HCT116 (cell line): ENCODE data around the gene ZNF699. TPM values are rescaled to one million over a fixed set of nuclear protein-coding genes. Genes with fewer than 3 reads are reported as not detected.

ENCODE experiments used
- ATAC-seq: fragments of 200-7000 bp; cut with Tn5 transposase; 2 replicates; pipeline ENCODE4 v1.9.1; 2020; ENCODE audit warnings: mild to moderate bottlenecking, moderate library complexity
- BruUV-seq: library from RNA; stranded (reverse); fragments of 400-500 nt; replicated peaks from 2 replicates; lab custom pipeline; 2021; lab: Mats Ljungman, UMichigan
- CTCF ChIA-PET: fragments of 300-600 bp; sonication (Branson Sonifier 250); formaldehyde crosslinking; loops from one replicate; lab custom pipeline; 2021; ENCODE audit warnings: antibody characterized with exemption; lab: Charles Lee
- POLR2A ChIA-PET: fragments of 300-600, 350-600 bp; sonication (Branson Sonifier 250); formaldehyde crosslinking; loops from one replicate; lab custom pipeline; 2021; ENCODE audit warnings: antibody characterized with exemption; lab: Charles Lee
- RAD21 ChIA-PET, 2 experiments: fragments of 300-600 bp; sonication (Branson Sonifier 250); formaldehyde crosslinking; loops; one replicate each; lab custom pipeline; 2023; ENCODE audit warnings: low total read pairs in 2 of 2; ENCODE audit not compliant: uncharacterized antibody in 2 of 2, unreplicated experiment in 2 of 2, low non-redundant PET in 1 of 2; lab: Charles Lee
- DNase-seq: peaks from one replicate; pipeline ENCODE4 v3.0.0-alpha.2; 2010; ENCODE audit warnings: low read depth, low spot score
- H2AFZ ChIP-seq: fragments of 200-600 bp; shearing (Covaris generic), sonication (generic); 2 replicates; pipeline ENCODE4 v1.6.1; 2017; ENCODE audit warnings: low read depth, mixed run types, mixed read lengths, antibody characterized with exemption, low read length; ENCODE audit not compliant: poor library complexity, severe bottlenecking
- H3K27ac ChIP-seq: 2 replicates; pipeline ENCODE4 v1.5.1; 2012; ENCODE audit warnings: low read depth, low read length
- H3K27me3 ChIP-seq: fragments of 200-600 bp; sonication (generic); 2 replicates; pipeline ENCODE4 v1.6.1; 2016; ENCODE audit warnings: mixed run types, low read length, mixed read lengths; ENCODE audit not compliant: insufficient read depth
- H3K36me3 ChIP-seq, 2 experiments: fragments of 200-500 bp in 1 of 2; fragments of 200-600 bp in 1 of 2; sonication (Bioruptor generic) in 1 of 2; sonication (generic) in 1 of 2; 2 replicates each; pipeline versions ENCODE4 v1.5.1 to v1.6.1; 2014 to 2016; ENCODE audit warnings: low read length in 2 of 2, inconsistent platforms in 1 of 2, mixed read lengths in 1 of 2, mixed run types in 1 of 2; ENCODE audit not compliant: insufficient read depth in 2 of 2, control insufficient read depth in 1 of 2
- H3K4me1 ChIP-seq, 2 experiments: fragments of 200-600 bp in 1 of 2; sonication (generic) in 1 of 2; 2 replicates each; pipeline versions ENCODE4 v1.5.1 to v1.6.1; 2012 to 2017; ENCODE audit warnings: low read length in 2 of 2, inconsistent platforms in 1 of 2, mild to moderate bottlenecking in 1 of 2, mixed read lengths in 1 of 2, mixed run types in 1 of 2, moderate library complexity in 1 of 2; ENCODE audit not compliant: insufficient read depth in 2 of 2, control insufficient read depth in 1 of 2
- H3K4me2 ChIP-seq: fragments of 200-600 bp; sonication (generic); 2 replicates; pipeline ENCODE4 v1.6.1; 2017; ENCODE audit warnings: mixed run types, low read length, mixed read lengths
- H3K4me3 ChIP-seq, 2 experiments: fragments of 200-600 bp in 1 of 2; sonication (generic) in 1 of 2; replicated peaks in 1 of 2; 2 replicates each; pipeline ENCODE4 v1.5.1; 2011 to 2016; ENCODE audit warnings: low read length in 2 of 2, control low read depth in 1 of 2, low read depth in 1 of 2, mild to moderate bottlenecking in 1 of 2, mixed read lengths in 1 of 2, mixed run types in 1 of 2
- H3K79me2 ChIP-seq: fragments of 200-600 bp; sonication (generic); 2 replicates; pipeline ENCODE4 v1.6.1; 2017; ENCODE audit warnings: mild to moderate bottlenecking, mixed run types, low read length, moderate library complexity, mixed read lengths; ENCODE audit not compliant: insufficient read depth
- H3K9ac ChIP-seq: fragments of 200-600 bp; sonication (generic); 2 replicates; pipeline ENCODE4 v1.6.1; 2016; ENCODE audit warnings: low read length, mixed read lengths
- H3K9me2 ChIP-seq: fragments of 200-600 bp; sonication (generic), shearing (Covaris generic); 2 replicates; pipeline ENCODE4 v1.6.1; 2017; ENCODE audit warnings: mixed run types, mild to moderate bottlenecking, moderate library complexity; ENCODE audit not compliant: insufficient read depth
- H3K9me3 ChIP-seq, 2 experiments: fragments of 200-500 bp in 1 of 2; fragments of 200-600 bp in 1 of 2; sonication (Bioruptor generic) in 1 of 2; sonication (generic) in 1 of 2; 2 replicates each; pipeline ENCODE4 v1.6.1; 2014 to 2017; ENCODE audit warnings: low read length in 2 of 2, mixed read lengths in 2 of 2, inconsistent platforms in 1 of 2, low read depth in 1 of 2, mild to moderate bottlenecking in 1 of 2, mixed run types in 1 of 2, moderate library complexity in 1 of 2; ENCODE audit not compliant: control insufficient read depth in 1 of 2, insufficient read depth in 1 of 2
- H4K20me1 ChIP-seq: fragments of 200-600 bp; sonication (generic), shearing (Covaris generic); 2 replicates; pipeline ENCODE4 v1.6.1; 2017; ENCODE audit warnings: mixed run types, mild to moderate bottlenecking, moderate library complexity; ENCODE audit not compliant: insufficient read depth
- CBX3 ChIP-seq: IDR thresholded peaks from 2 replicates; pipeline ENCODE4 v1.6.1; 2012; ENCODE audit warnings: low read depth
- CTCF ChIP-seq, 3 experiments: fragments of 200-600 bp in 1 of 3; sonication (generic) in 1 of 3; IDR thresholded peaks in 2 of 3; conservative IDR thresholded peaks in 1 of 3; 2 replicates each; pipeline ENCODE4 v1.5.1; 2012 to 2017; ENCODE audit warnings: low read depth in 2 of 3, low read length in 2 of 3, antibody characterized with exemption in 1 of 3, borderline replicate concordance in 1 of 3, control low read depth in 1 of 3, mild to moderate bottlenecking in 1 of 3, mixed read lengths in 1 of 3, mixed run types in 1 of 3, moderate library complexity in 1 of 3; ENCODE audit not compliant: insufficient read depth in 1 of 3
- FOSL1 ChIP-seq: IDR thresholded peaks from 2 replicates; pipeline ENCODE4 v1.6.1; 2012; ENCODE audit warnings: low read depth
- YY1 ChIP-seq: IDR thresholded peaks from 2 replicates; pipeline ENCODE4 v1.6.1; 2011; ENCODE audit warnings: low read length, low read depth, moderate library complexity, mild to moderate bottlenecking; ENCODE audit not compliant: insufficient replicate concordance; ENCODE audit errors: extremely low read depth
- ZNF274 ChIP-seq: fragments of 200-500 bp; sonication (Bioruptor generic); IDR thresholded peaks from 2 replicates; pipeline ENCODE4 v1.6.1; 2014; ENCODE audit warnings: mild to moderate bottlenecking, low read depth, low read length, inconsistent platforms
- intact Hi-C: fragments of 100-400 bp; cut with micrococcal nuclease; formaldehyde crosslinking; loops from 2 replicates; pipeline ENCODE4 v1.10.0; 2022
- total RNA-seq: library from RNA; stranded (reverse); gene quantifications from one replicate; pipeline ENCODE4 v1.2.1, GENCODE V29; 2021; ENCODE audit not compliant: unreplicated experiment

ZNF699 gene
- total RNA-seq, 1 experiment from 2014 or later = 7.8 TPM

GRCh38 chr19:9342610-9343304 is 33.1 kb upstream of the ZNF699 start:
- no peak overlapping the region for H3K9ac ChIP-seq
- H3K36me3 ChIP-seq = peaks cover 0 to 9% of the 10 kb centered on the region in 2 experiments; a peak in 2 of 4 replicates
- BruUV-seq = no TSS peak
- no peaks in the 10 kb centered on the region for H3K9me2 ChIP-seq
- no peaks in the 10 kb centered on the region for H4K20me1 ChIP-seq
- H3K27ac ChIP-seq = no peak overlapping the region
- RAD21 ChIA-PET = no interaction called here
- H3K27me3 ChIP-seq = no peaks in the 10 kb centered on the region
- H3K4me1 ChIP-seq = no peaks in the 10 kb centered on the region
- H3K9me3 ChIP-seq = peaks cover 49 to 51% of the 10 kb centered on the region in 2 experiments; a peak in 3 of 4 replicates
- ATAC-seq = no peak
- H2AFZ ChIP-seq = no peak overlapping the region
- POLR2A ChIA-PET = no interaction called here
- H3K4me3 ChIP-seq = no peak overlapping the region
- no peaks in the 10 kb centered on the region for H3K79me2 ChIP-seq
- no peak overlapping the region for H3K4me2 ChIP-seq
- no peak for DNase-seq
- CTCF ChIA-PET = no interaction called here
- TF ChIP-seq ZNF274 = peak; percentile 98
- TF ChIP-seq FOSL1 = no peak
- intact Hi-C loops = no loop called here

- Histone ChIP-seq H3K36me3 (no peaks in the 10 kb centered on the region; a peak in 1 of 4 replicates), H4K20me1 (no peaks in the 10 kb centered on the region), H3K9me3 (peaks cover 15 to 52% of the 10 kb centered on the region in 2 experiments; a peak in 3 of 4 replicates), H3K4me3 (no peak overlapping the region), H3K79me2 (peaks cover 9% of the 10 kb centered on the region), H3K9ac (no peak overlapping the region), H3K4me1 (peaks cover 0 to under 1% of the 10 kb centered on the region in 2 experiments; a peak in 1 of 4 replicates), H3K9me2 (no peaks in the 10 kb centered on the region), H2AFZ (no peak overlapping the region), H3K27me3 (no peaks in the 10 kb centered on the region), H3K4me2 (no peak overlapping the region), H3K27ac (no peak overlapping the region)
- DNase-seq (no peak), ATAC-seq (no peak)
- intact Hi-C loops = loop anchor here (10.0 kb wide), 2 partner anchors 255 to 345 kb away; partner anchors contain the start of genes ZNF121 and ZNF562
- CTCF ChIA-PET = no interaction called here
- TF ChIP-seq YY1 (no peak), CBX3 (0 out of 2 replicates have a peak, but pooled peaks have one; percentile 37), CTCF (IDR thresholded peaks at IDR 0.05 in 2 of 3, conservative IDR thresholded peaks at IDR 0.05 in 1 of 3; ENCODE audit: borderline replicate concordance in 1 of 3, insufficient read depth in 1 of 3, low read depth in 2 of 3, low read length in 2 of 3) (no peak)
- POLR2A ChIA-PET = no interaction called here
- RAD21 ChIA-PET = no interaction called here
- no TSS peak for BruUV-seq
These were observed 20.4 kb upstream of the ZNF699 start for GRCh38 chr19:9329999-9330398.
